WTC11 (cell line): ENCODE results near the gene CHRM3. TPM values are rescaled to one million over a fixed set of nuclear protein-coding genes. Genes with fewer than 3 reads are reported as not detected.

ENCODE experiments used
- ATAC-seq: fragments of 200-7000 bp; cut with Tn5 transposase; 2 replicates; pipeline ENCODE4 v1.10.0; 2021; ENCODE audit warnings: mild to moderate bottlenecking, moderate library complexity
- CTCF ChIA-PET: fragments of 300-600 bp; sonication (Branson Sonifier 250); formaldehyde crosslinking; loops from one replicate; lab custom pipeline; 2021; ENCODE audit warnings: antibody characterized with exemption; lab: Charles Lee
- POLR2A ChIA-PET: fragments of 350-600 bp; sonication (Branson Sonifier 250); formaldehyde crosslinking; loops from one replicate; lab custom pipeline; 2021; ENCODE audit warnings: antibody characterized with exemption; lab: Charles Lee
- DNase-seq: peaks from one replicate; pipeline ENCODE4 v3.0.0; 2021; ENCODE audit warnings: low spot score
- H3K27ac Mint-ChIP-seq: 2 replicates; pipeline ENCODE4 v1.8.0; 2021; ENCODE audit warnings: mixed read lengths
- H3K27me3 Mint-ChIP-seq: 2 replicates; pipeline ENCODE4 v1.8.0; 2021; ENCODE audit warnings: low read depth, mild to moderate bottlenecking, moderate library complexity, mixed read lengths
- H3K36me3 Mint-ChIP-seq: 2 replicates; pipeline ENCODE4 v1.8.0; 2021; ENCODE audit warnings: mixed read lengths
- H3K4me1 Mint-ChIP-seq: 2 replicates; pipeline ENCODE4 v1.8.0; 2022; ENCODE audit warnings: mixed read lengths
- H3K4me3 Mint-ChIP-seq: 2 replicates; pipeline ENCODE4 v1.8.0; 2021; ENCODE audit warnings: mild to moderate bottlenecking, moderate library complexity, mixed read lengths
- H3K9me3 Mint-ChIP-seq: 2 replicates; pipeline ENCODE4 v1.8.0; 2021; ENCODE audit warnings: mixed read lengths
- AFF4 ChIP-seq: sonication (generic); formaldehyde crosslinking; IDR thresholded peaks from 2 replicates; pipeline ENCODE4 v1.8.1; 2023; ENCODE audit warnings: mild to moderate bottlenecking, missing genetic modification reagents, borderline replicate concordance
- ATF1 ChIP-seq: sonication (generic); formaldehyde crosslinking; IDR thresholded peaks from 2 replicates; pipeline ENCODE4 v1.8.1; 2023; ENCODE audit warnings: mild to moderate bottlenecking, moderate library complexity, missing genetic modification reagents
- ATF3 ChIP-seq: sonication (generic); formaldehyde crosslinking; conservative IDR thresholded peaks from 2 replicates; pipeline ENCODE4 v1.8.1; 2022; ENCODE audit warnings: mild to moderate bottlenecking, missing genetic modification reagents
- ESRRA ChIP-seq: sonication (generic); formaldehyde crosslinking; IDR thresholded peaks from 2 replicates; pipeline ENCODE4 v1.8.1; 2022; ENCODE audit warnings: mild to moderate bottlenecking, missing genetic modification reagents, borderline replicate concordance
- GABPB1 ChIP-seq: sonication (generic); formaldehyde crosslinking; IDR thresholded peaks from 2 replicates; pipeline ENCODE4 v1.8.1; 2023; ENCODE audit warnings: mild to moderate bottlenecking, missing genetic modification reagents
- MYBL2 ChIP-seq: sonication (generic); formaldehyde crosslinking; IDR thresholded peaks from 2 replicates; pipeline ENCODE4 v1.8.1; 2023; ENCODE audit warnings: mild to moderate bottlenecking, moderate library complexity, missing genetic modification reagents
- NFYB ChIP-seq: sonication (generic); formaldehyde crosslinking; conservative IDR thresholded peaks from 2 replicates; pipeline ENCODE4 v1.8.0; 2022; ENCODE audit warnings: low read depth, missing genetic modification reagents
- NR1H2 ChIP-seq: sonication (generic); formaldehyde crosslinking; IDR thresholded peaks from 2 replicates; pipeline ENCODE4 v1.9.0; 2021; ENCODE audit warnings: mild to moderate bottlenecking, moderate library complexity, missing genetic modification reagents
- SMAD3 ChIP-seq: sonication (generic); formaldehyde crosslinking; IDR thresholded peaks from 2 replicates; pipeline ENCODE4 v1.8.0; 2022; ENCODE audit warnings: missing genetic modification reagents, mild to moderate bottlenecking, borderline replicate concordance
- TCF7 ChIP-seq: sonication (generic); formaldehyde crosslinking; IDR thresholded peaks from 2 replicates; pipeline ENCODE4 v1.8.0; 2022; ENCODE audit warnings: mild to moderate bottlenecking, low read depth, missing genetic modification reagents, moderate library complexity
- ZNF671 ChIP-seq: fragments of 250-450 bp; sonication (Bioruptor Pico); IDR thresholded peaks from 2 replicates; pipeline ENCODE4 v1.8.0; 2021; ENCODE audit warnings: mild to moderate bottlenecking
- total RNA-seq: library from RNA; stranded (reverse); gene quantifications from 3 replicates; pipeline ENCODE4 v1.2.3, GENCODE V29; 2021
- TF ChIP-seq, protein P1 (sequence below): sonication (generic); formaldehyde crosslinking; IDR thresholded peaks from 2 replicates; pipeline ENCODE4 v1.8.0; 2022; ENCODE audit warnings: missing genetic modification reagents
- TF ChIP-seq, protein P2 (sequence below): sonication (generic); formaldehyde crosslinking; IDR thresholded peaks from 2 replicates; pipeline ENCODE4 v1.8.1; 2022; ENCODE audit warnings: low read depth, mild to moderate bottlenecking, moderate library complexity, missing genetic modification reagents, borderline replicate concordance
- TF ChIP-seq, protein P3 (sequence below): sonication (generic); formaldehyde crosslinking; IDR thresholded peaks from 2 replicates; pipeline ENCODE4 v1.8.1; 2022; ENCODE audit warnings: mild to moderate bottlenecking, moderate library complexity, missing genetic modification reagents
- TF ChIP-seq, protein P4 (sequence below): sonication (generic); formaldehyde crosslinking; IDR thresholded peaks from 2 replicates; pipeline ENCODE4 v1.8.0; 2022; ENCODE audit warnings: mild to moderate bottlenecking, missing genetic modification reagents

The CHRM3 gene
- total RNA-seq, 1 experiment from 2014 or later, result 6.9 TPM

DNA sequence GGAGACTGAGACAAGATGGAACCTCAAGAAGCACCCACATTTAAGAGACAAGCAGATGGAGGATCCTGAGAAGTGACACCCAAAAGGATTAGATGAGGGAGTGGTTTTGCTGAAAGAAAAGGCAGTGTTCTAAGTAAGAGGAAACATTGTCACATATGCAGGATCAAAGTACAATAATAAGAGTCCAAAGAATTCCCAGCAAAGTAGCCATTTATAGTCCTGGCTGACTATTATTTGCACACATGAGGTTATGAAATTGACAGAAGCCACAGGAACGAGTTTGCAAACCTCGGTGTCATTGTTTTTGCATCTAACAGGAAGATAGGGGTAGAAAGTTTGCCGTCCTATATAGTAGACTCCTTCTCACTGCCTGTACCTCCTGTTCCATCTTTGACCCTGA is 41.3 kb downstream of the CHRM3 start:
- no peak for DNase-seq
- no peak overlapping the region for H3K27ac Mint-ChIP-seq
- POLR2A ChIA-PET, result no interaction called here
- H3K36me3 Mint-ChIP-seq, result no peaks in the 10 kb centered on the region
- H3K4me3 Mint-ChIP-seq, result no peak overlapping the region
- CTCF ChIA-PET, result no interaction called here
- H3K9me3 Mint-ChIP-seq, result no peaks in the 10 kb centered on the region
- no peak for ATAC-seq
- H3K27me3 Mint-ChIP-seq, result no peaks in the 10 kb centered on the region
- TF ChIP-seq MYBL2 (CRISPR knock-in tag), result no peak
- TF ChIP-seq, protein P1, sequence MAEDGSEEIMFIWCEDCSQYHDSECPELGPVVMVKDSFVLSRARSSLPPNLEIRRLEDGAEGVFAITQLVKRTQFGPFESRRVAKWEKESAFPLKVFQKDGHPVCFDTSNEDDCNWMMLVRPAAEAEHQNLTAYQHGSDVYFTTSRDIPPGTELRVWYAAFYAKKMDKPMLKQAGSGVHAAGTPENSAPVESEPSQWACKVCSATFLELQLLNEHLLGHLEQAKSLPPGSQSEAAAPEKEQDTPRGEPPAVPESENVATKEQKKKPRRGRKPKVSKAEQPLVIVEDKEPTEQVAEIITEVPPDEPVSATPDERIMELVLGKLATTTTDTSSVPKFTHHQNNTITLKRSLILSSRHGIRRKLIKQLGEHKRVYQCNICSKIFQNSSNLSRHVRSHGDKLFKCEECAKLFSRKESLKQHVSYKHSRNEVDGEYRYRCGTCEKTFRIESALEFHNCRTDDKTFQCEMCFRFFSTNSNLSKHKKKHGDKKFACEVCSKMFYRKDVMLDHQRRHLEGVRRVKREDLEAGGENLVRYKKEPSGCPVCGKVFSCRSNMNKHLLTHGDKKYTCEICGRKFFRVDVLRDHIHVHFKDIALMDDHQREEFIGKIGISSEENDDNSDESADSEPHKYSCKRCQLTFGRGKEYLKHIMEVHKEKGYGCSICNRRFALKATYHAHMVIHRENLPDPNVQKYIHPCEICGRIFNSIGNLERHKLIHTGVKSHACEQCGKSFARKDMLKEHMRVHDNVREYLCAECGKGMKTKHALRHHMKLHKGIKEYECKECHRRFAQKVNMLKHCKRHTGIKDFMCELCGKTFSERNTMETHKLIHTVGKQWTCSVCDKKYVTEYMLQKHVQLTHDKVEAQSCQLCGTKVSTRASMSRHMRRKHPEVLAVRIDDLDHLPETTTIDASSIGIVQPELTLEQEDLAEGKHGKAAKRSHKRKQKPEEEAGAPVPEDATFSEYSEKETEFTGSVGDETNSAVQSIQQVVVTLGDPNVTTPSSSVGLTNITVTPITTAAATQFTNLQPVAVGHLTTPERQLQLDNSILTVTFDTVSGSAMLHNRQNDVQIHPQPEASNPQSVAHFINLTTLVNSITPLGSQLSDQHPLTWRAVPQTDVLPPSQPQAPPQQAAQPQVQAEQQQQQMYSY (CRISPR knock-in tag), result no peak
- TF ChIP-seq, protein P2, sequence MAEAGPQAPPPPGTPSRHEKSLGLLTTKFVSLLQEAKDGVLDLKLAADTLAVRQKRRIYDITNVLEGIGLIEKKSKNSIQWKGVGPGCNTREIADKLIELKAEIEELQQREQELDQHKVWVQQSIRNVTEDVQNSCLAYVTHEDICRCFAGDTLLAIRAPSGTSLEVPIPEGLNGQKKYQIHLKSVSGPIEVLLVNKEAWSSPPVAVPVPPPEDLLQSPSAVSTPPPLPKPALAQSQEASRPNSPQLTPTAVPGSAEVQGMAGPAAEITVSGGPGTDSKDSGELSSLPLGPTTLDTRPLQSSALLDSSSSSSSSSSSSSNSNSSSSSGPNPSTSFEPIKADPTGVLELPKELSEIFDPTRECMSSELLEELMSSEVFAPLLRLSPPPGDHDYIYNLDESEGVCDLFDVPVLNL (CRISPR knock-in tag), result no peak
- TF ChIP-seq NFYB, result no peak
- no peak for TF ChIP-seq AFF4 (CRISPR knock-in tag)
- TF ChIP-seq, protein P3, sequence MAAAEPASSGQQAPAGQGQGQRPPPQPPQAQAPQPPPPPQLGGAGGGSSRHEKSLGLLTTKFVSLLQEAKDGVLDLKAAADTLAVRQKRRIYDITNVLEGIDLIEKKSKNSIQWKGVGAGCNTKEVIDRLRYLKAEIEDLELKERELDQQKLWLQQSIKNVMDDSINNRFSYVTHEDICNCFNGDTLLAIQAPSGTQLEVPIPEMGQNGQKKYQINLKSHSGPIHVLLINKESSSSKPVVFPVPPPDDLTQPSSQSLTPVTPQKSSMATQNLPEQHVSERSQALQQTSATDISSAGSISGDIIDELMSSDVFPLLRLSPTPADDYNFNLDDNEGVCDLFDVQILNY (CRISPR knock-in tag), result no peak
- no peak for TF ChIP-seq NR1H2 (CRISPR knock-in tag)
- TF ChIP-seq, protein P4, sequence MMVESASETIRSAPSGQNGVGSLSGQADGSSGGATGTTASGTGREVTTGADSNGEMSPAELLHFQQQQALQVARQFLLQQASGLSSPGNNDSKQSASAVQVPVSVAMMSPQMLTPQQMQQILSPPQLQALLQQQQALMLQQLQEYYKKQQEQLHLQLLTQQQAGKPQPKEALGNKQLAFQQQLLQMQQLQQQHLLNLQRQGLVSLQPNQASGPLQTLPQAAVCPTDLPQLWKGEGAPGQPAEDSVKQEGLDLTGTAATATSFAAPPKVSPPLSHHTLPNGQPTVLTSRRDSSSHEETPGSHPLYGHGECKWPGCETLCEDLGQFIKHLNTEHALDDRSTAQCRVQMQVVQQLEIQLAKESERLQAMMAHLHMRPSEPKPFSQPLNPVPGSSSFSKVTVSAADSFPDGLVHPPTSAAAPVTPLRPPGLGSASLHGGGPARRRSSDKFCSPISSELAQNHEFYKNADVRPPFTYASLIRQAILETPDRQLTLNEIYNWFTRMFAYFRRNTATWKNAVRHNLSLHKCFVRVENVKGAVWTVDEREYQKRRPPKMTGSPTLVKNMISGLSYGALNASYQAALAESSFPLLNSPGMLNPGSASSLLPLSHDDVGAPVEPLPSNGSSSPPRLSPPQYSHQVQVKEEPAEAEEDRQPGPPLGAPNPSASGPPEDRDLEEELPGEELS (CRISPR knock-in tag), result no peak
- TF ChIP-seq SMAD3, result no peak
- TF ChIP-seq ZNF671 (CRISPR knock-in tag), result no peak
- TF ChIP-seq GABPB1, result no peak
- no peak for TF ChIP-seq TCF7
- no peak for TF ChIP-seq ATF1 (CRISPR knock-in tag)
- no peak for TF ChIP-seq ATF3 (CRISPR knock-in tag)
- no peak for TF ChIP-seq ESRRA (CRISPR knock-in tag)
- H3K4me1 Mint-ChIP-seq, result no peaks in the 10 kb centered on the region
